Effector memory CD4-positive, alpha-beta T cell (primary cell): ENCODE data around the gene DCLRE1B.

Experiments
- DNase-seq, 3 donors: peaks; one replicate each; pipeline ENCODE4 v3.0.0-alpha.2; 2020
- H3K27ac ChIP-seq: 2 replicates; pipeline ENCODE4 v1.7.0; 2013; ENCODE audit warnings: mild to moderate bottlenecking, low read length, moderate library complexity; ENCODE audit not compliant: insufficient read depth, poor library complexity, severe bottlenecking
- H3K27me3 ChIP-seq: replicated peaks from 2 replicates; pipeline ENCODE4 v1.7.0; 2013; ENCODE audit warnings: mild to moderate bottlenecking, low read length; ENCODE audit not compliant: insufficient read depth, control insufficient read depth, poor library complexity, severe bottlenecking
- H3K36me3 ChIP-seq: 2 replicates; pipeline ENCODE4 v1.7.0; 2013; ENCODE audit warnings: mild to moderate bottlenecking, low read length, moderate library complexity; ENCODE audit not compliant: control insufficient read depth, insufficient read depth
- H3K4me1 ChIP-seq: 2 replicates; pipeline ENCODE4 v1.7.0; 2013; ENCODE audit warnings: low read length, mild to moderate bottlenecking; ENCODE audit not compliant: control insufficient read depth, insufficient read depth, poor library complexity, severe bottlenecking
- H3K4me3 ChIP-seq: 2 replicates; pipeline ENCODE4 v1.7.0; 2013; ENCODE audit warnings: low read length, low read depth, mild to moderate bottlenecking; ENCODE audit not compliant: insufficient read depth, poor library complexity, severe bottlenecking
- H3K9me3 ChIP-seq: 2 replicates; pipeline ENCODE4 v1.7.0; 2013; ENCODE audit warnings: mild to moderate bottlenecking, low read length, moderate library complexity; ENCODE audit not compliant: control insufficient read depth

DCLRE1B gene

DNA sequence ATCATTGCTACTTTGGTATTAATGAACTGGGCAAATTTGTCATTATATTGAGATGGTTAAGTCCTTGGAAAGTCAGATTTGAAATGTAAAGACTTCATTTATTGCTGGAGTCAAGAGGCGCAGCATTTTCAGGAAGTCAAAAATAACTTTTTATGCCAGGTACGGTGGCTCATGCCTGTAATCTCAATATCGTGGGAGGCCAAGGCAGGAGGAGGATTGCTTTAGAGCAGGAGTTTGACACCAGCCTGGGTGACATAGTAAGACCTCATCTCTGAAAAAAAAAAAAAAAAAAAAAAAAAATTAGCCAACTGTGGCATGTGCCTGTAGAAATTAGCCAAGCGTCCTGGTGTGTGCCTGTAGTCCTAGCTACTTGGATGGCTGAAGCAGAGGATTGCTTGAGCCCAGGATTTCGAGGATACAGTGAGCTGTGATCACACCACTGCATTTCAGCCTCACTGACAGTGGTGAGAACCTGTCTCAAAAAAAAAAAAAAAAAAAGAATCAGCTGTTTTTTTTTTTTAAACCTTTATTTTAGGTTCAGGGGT, 29.5 kb downstream of the DCLRE1B start:
- H3K27ac ChIP-seq = peak overlapping the region; percentile 1
- H3K9me3 ChIP-seq = no peaks in the 10 kb centered on the region
- no peak overlapping the region for H3K4me3 ChIP-seq
- H3K27me3 ChIP-seq = no peaks in the 10 kb centered on the region
- DNase-seq = no peak
- H3K4me1 ChIP-seq = peaks cover 60% of the 10 kb centered on the region
- no peaks in the 10 kb centered on the region for H3K36me3 ChIP-seq

DNA sequence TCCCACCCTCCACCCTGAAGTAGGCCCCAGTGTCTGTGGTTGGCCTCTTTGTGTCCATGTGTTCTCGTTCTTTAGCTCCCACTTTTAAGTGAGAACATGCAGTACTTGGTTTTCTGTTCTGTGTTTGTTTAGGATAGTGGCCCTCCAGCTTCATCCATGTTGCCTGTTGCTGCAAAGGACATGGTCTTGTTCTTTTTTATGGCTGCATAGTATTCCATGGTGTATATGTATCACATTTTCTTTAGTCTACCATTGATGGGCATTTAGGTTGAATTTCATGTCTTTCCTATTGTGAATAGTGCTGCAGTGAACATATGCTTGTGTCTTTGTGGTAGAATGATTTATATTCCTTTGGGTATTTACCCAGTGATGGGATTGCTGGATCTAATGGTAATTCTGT, 30.1 kb downstream of the DCLRE1B start:
- no peak overlapping the region for H3K4me3 ChIP-seq
- no peak overlapping the region for H3K27ac ChIP-seq
- peaks cover 66% of the 10 kb centered on the region for H3K4me1 ChIP-seq
- no peak for DNase-seq
- peaks cover under 1% of the 10 kb centered on the region for H3K36me3 ChIP-seq
- no peaks in the 10 kb centered on the region for H3K27me3 ChIP-seq
- no peaks in the 10 kb centered on the region for H3K9me3 ChIP-seq

DNA sequence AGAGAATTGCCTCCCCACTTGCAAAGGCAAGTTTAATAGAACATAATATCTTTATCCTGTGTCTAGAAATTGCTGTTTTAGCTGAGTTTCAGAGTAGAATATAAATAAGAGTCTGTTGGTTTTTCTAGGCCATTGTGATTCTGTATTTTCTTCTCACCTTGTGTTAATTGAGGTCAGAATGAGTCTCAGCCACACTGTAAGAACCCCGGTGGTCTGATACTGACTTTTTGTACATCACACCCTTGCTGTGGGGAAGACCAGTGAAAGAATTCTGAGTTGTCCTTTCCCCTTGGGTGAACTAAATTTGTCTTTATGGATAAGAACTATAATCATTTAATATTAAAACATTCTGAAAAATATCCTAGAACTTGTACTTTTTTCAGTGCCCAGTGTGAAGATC, 30.8 kb downstream of the DCLRE1B start:
- no peak for DNase-seq
- Histone ChIP-seq H3K36me3 (peaks cover 5% of the 10 kb centered on the region), H3K27ac (no peak overlapping the region), H3K9me3 (no peaks in the 10 kb centered on the region), H3K4me1 (peaks cover 73% of the 10 kb centered on the region), H3K4me3 (no peak overlapping the region), H3K27me3 (no peaks in the 10 kb centered on the region)

DNA sequence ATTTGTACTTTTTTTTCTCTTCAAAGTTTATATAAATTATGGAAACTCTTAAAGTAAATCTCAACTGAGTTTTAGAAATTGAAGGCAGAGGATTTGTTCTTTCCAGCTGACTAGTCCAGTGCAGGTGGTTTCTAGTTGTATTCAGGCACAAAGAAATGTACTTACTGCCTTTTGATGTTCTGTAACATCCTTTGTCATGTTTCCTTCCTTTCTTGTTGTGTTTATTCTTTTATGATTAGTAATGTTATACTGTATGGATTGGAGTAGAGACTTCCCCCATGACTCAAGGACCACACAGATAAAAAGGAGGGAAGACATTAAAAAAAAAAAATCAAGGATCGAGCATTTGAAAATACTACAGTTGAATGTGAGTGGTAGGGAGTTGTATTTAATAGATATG, 32.0 kb downstream of the DCLRE1B start:
- Histone ChIP-seq H3K9me3 (no peaks in the 10 kb centered on the region), H3K4me1 (peaks cover 69% of the 10 kb centered on the region), H3K27me3 (no peaks in the 10 kb centered on the region), H3K27ac (no peak overlapping the region), H3K36me3 (peaks cover 5% of the 10 kb centered on the region), H3K4me3 (no peak overlapping the region)
- no peak for DNase-seq

DNA sequence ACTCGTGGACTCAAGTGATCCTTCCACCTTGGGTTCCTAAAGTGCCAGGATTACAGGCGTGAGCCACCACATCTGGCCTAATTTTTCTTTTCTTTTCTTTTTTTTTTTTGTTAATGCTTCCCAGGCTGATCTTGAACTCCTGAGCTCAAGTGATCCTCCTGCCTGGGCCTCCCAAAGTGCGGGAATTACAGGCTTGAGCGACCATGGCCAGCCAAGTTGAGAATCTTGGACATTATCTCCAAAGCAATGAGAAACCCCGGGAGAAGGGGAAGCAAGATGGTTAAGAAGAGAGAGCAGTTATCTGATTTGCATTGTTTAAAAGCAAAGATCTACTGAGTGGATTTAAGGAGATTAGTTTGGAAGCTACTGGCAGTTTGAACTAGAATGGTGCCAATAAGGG, 33.1 kb downstream of the DCLRE1B start:
- peaks cover 6% of the 10 kb centered on the region for H3K36me3 ChIP-seq
- H3K27ac ChIP-seq = no peak overlapping the region
- no peak overlapping the region for H3K4me3 ChIP-seq
- DNase-seq = no peak
- peaks cover 66% of the 10 kb centered on the region for H3K4me1 ChIP-seq
- no peaks in the 10 kb centered on the region for H3K9me3 ChIP-seq
- no peaks in the 10 kb centered on the region for H3K27me3 ChIP-seq

DNA sequence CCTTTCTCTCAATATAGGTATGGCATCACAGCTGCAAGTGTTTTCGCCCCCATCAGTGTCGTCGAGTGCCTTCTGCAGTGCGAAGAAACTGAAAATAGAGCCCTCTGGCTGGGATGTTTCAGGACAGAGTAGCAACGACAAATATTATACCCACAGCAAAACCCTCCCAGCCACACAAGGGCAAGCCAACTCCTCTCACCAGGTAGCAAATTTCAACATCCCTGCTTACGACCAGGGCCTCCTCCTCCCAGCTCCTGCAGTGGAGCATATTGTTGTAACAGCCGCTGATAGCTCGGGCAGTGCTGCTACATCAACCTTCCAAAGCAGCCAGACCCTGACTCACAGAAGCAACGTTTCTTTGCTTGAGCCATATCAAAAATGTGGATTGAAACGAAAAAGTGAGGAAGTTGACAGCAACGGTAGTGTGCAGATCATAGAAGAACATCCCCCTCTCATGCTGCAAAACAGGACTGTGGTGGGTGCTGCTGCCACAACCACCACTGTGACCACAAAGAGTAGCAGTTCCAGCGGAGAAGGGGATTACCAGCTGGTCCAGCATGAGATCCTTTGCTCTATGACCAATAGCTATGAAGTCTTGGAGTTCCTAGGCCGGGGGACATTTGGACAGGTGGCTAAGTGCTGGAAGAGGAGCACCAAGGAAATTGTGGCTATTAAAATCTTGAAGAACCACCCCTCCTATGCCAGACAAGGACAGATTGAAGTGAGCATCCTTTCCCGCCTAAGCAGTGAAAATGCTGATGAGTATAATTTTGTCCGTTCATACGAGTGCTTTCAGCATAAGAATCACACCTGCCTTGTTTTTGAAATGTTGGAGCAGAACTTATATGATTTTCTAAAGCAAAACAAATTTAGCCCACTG, 35.5 kb downstream of the DCLRE1B start:
- no peaks in the 10 kb centered on the region for H3K27me3 ChIP-seq
- peak overlapping the region; percentile 58 for H3K27ac ChIP-seq
- peak overlapping the region; percentile 14 for H3K4me3 ChIP-seq
- H3K9me3 ChIP-seq = no peaks in the 10 kb centered on the region
- peaks cover 48% of the 10 kb centered on the region for H3K4me1 ChIP-seq
- peak; percentile 41 to 54 (median 42) for DNase-seq
- peaks cover 9% of the 10 kb centered on the region for H3K36me3 ChIP-seq

DNA sequence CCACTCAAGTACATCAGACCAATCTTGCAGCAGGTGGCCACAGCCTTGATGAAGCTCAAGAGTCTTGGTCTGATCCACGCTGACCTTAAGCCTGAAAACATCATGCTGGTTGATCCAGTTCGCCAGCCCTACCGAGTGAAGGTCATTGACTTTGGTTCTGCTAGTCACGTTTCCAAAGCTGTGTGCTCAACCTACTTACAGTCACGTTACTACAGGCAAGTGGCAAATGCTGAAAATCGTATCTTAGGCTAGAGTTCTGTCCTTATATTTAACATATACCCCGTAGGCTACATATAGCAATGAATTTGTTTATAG, 36.1 kb downstream of the DCLRE1B start:
- H3K4me3 ChIP-seq = no peak overlapping the region
- no peaks in the 10 kb centered on the region for H3K27me3 ChIP-seq
- DNase-seq = no peak
- peaks cover 9% of the 10 kb centered on the region for H3K36me3 ChIP-seq
- H3K4me1 ChIP-seq = peaks cover 50% of the 10 kb centered on the region
- peak overlapping the region; percentile 58 for H3K27ac ChIP-seq
- no peaks in the 10 kb centered on the region for H3K9me3 ChIP-seq

DNA sequence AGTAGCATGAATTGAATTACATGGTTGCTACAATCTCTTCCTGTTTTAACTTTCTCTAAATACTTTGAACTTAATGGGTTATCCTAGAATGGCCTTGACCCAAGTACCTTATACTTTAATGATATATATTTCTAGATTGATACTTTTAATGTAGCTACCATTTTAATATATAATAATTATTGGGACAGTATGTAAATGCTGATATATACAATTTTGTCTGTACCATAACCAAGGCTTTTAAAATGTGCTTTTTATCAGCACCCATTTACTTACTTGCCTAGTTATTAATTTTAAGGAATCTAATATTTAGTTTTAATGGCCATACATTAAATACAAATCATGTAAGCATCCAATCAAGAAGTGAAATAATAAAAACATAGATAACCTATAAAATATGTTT, 37.4 kb downstream of the DCLRE1B start:
- H3K36me3 ChIP-seq = peaks cover 9% of the 10 kb centered on the region
- no peaks in the 10 kb centered on the region for H3K9me3 ChIP-seq
- H3K4me3 ChIP-seq = no peak overlapping the region
- peaks cover 49% of the 10 kb centered on the region for H3K4me1 ChIP-seq
- no peak overlapping the region for H3K27ac ChIP-seq
- no peak for DNase-seq
- H3K27me3 ChIP-seq = no peaks in the 10 kb centered on the region

DNA sequence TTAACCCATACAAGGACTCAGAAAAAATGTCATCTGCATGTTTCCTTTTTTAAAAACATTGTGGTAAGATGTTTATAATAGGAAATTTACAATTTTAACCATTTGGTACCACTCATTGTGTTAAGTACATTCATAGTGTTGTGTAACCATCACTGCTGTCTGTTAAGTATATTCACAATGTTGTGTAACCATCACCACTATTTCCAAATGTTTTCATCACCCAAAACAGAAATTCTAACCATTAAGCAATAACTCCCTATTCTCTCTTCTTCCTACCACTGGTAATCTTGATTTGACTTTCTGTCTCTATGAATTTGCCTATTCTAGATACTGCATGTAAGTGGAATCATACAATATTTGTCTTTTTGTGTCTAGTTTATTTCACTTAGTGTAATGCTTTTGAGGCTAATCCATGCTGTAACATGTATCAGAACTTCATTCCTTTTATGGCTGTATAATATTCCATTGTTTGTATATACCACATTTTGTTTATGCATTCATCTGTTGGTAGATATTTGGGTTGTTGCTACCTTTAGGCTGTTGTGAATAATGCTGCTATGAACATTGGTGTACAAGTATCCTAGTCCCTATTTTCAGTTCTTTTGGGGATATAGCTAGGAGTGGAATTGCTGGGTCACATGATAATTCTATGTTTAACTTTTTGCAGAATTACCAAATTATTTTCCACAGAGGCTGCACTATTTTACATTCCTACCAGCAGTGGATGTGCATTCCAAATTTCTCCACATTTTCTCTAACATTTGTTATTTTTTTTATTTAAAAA, 38.1 kb downstream of the DCLRE1B start:
- no peak overlapping the region for H3K4me3 ChIP-seq
- no peaks in the 10 kb centered on the region for H3K9me3 ChIP-seq
- no peaks in the 10 kb centered on the region for H3K27me3 ChIP-seq
- H3K4me1 ChIP-seq = peaks cover 44% of the 10 kb centered on the region
- H3K36me3 ChIP-seq = peaks cover 9% of the 10 kb centered on the region
- DNase-seq = no peak
- H3K27ac ChIP-seq = no peak overlapping the region

DNA sequence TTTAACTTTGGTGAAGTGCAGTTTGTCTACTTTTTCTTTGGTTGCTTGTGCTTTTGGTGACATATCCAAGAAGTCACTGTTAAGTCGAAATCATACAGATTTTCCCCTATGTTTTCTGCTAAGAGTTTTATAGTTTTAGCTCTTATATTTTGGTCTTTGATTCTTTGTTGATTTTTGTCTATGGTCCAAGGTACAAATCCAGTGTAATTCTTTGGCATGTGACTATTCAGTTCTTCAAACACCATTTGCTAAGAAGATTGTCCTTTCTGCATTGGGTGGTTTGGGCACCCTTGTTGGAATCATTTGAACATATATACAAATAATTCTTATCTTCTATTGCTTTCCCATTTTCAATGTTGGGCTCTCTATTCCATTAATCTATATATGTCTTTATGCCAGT, 40.2 kb downstream of the DCLRE1B start:
- H3K4me3 ChIP-seq = no peak overlapping the region
- peaks cover 38% of the 10 kb centered on the region for H3K4me1 ChIP-seq
- no peaks in the 10 kb centered on the region for H3K9me3 ChIP-seq
- no peaks in the 10 kb centered on the region for H3K27me3 ChIP-seq
- no peak overlapping the region for H3K27ac ChIP-seq
- DNase-seq = no peak
- H3K36me3 ChIP-seq = peaks cover 7% of the 10 kb centered on the region
